ENCODE results near the gene ZAP70.
A peak's percentile ranks its signal among the peaks of the same experiment; 100 is the strongest.

Gene ZAP70

GRCh38 chr2:97718051-97718882 is 4.9 kb downstream of the ZAP70 start:
- DNase-seq (peak; percentile 75), ATAC-seq (peak; percentile 62)
- H3K9me3 Mint-ChIP-seq: no peaks in the 10 kb centered on the region
- peak overlapping the region; percentile 97 for H3K4me3 Mint-ChIP-seq
- H3K27ac Mint-ChIP-seq: peak overlapping the region; percentile 100
- H3K27me3 Mint-ChIP-seq: peaks cover under 1% of the 10 kb centered on the region
- peaks cover 75% of the 10 kb centered on the region for H3K36me3 Mint-ChIP-seq (ENCODE audit: low read depth)
- peaks cover 88% of the 10 kb centered on the region for H3K4me1 Mint-ChIP-seq

GRCh38 chr2:97718942-97719341 is 5.6 kb downstream of the ZAP70 start:
- H3K36me3 Mint-ChIP-seq (ENCODE audit: low read depth): peaks cover 74% of the 10 kb centered on the region
- peak; percentile 22 for ATAC-seq
- H3K27me3 Mint-ChIP-seq: no peaks in the 10 kb centered on the region
- peak overlapping the region; percentile 100 for H3K27ac Mint-ChIP-seq
- peak; percentile 35 for DNase-seq
- no peaks in the 10 kb centered on the region for H3K9me3 Mint-ChIP-seq
- H3K4me3 Mint-ChIP-seq: peak overlapping the region; percentile 97
- H3K4me1 Mint-ChIP-seq: peaks cover 87% of the 10 kb centered on the region

GRCh38 chr2:97719362-97720155 is 6.2 kb downstream of the ZAP70 start:
- Mint-ChIP-seq H3K27me3 (no peaks in the 10 kb centered on the region), H3K36me3 (ENCODE audit: low read depth) (peaks cover 70% of the 10 kb centered on the region), H3K4me1 (peaks cover 87% of the 10 kb centered on the region), H3K9me3 (no peaks in the 10 kb centered on the region), H3K4me3 (peak overlapping the region; percentile 97), H3K27ac (peak overlapping the region; percentile 100)
- ATAC-seq: no peak
- no peak for DNase-seq

- Mint-ChIP-seq H3K27ac (peak overlapping the region; percentile 89), H3K27me3 (no peaks in the 10 kb centered on the region), H3K36me3 (ENCODE audit: low read depth) (peaks cover 68% of the 10 kb centered on the region), H3K9me3 (no peaks in the 10 kb centered on the region), H3K4me3 (peak overlapping the region; percentile 27), H3K4me1 (peaks cover 86% of the 10 kb centered on the region)
- DNase-seq (no peak), ATAC-seq (no peak)
These were observed 7.4 kb downstream of the ZAP70 start for GRCh38 chr2:97720746-97721145.

- Mint-ChIP-seq H3K36me3 (ENCODE audit: low read depth) (peaks cover 72% of the 10 kb centered on the region), H3K4me3 (no peak overlapping the region), H3K27me3 (no peaks in the 10 kb centered on the region), H3K9me3 (no peaks in the 10 kb centered on the region), H3K4me1 (peaks cover 88% of the 10 kb centered on the region), H3K27ac (no peak overlapping the region)
- DNase-seq (no peak), ATAC-seq (no peak)
These were observed 8.9 kb downstream of the ZAP70 start for GRCh38 chr2:97722227-97722626.

- H3K36me3 Mint-ChIP-seq (ENCODE audit: low read depth): peaks cover 76% of the 10 kb centered on the region
These were observed 10.0 kb downstream of the ZAP70 start for GRCh38 chr2:97723156-97724072.

GRCh38 chr2:97724073-97724410 is 10.7 kb downstream of the ZAP70 start:
- Mint-ChIP-seq H3K27me3 (no peaks in the 10 kb centered on the region), H3K36me3 (ENCODE audit: low read depth) (peaks cover 76% of the 10 kb centered on the region), H3K27ac (no peak overlapping the region), H3K9me3 (no peaks in the 10 kb centered on the region), H3K4me3 (no peak overlapping the region), H3K4me1 (peaks cover 89% of the 10 kb centered on the region)
- ATAC-seq (no peak), DNase-seq (no peak)

More at GRCh38 chr2:97723156-97724072, 10.0 kb downstream of the ZAP70 start:
- H3K4me1 Mint-ChIP-seq: peaks cover 89% of the 10 kb centered on the region
- H3K4me3 Mint-ChIP-seq: no peak overlapping the region
- no peaks in the 10 kb centered on the region for H3K27me3 Mint-ChIP-seq
- no peaks in the 10 kb centered on the region for H3K9me3 Mint-ChIP-seq
- no peak for ATAC-seq
- H3K27ac Mint-ChIP-seq: no peak overlapping the region
- no peak for DNase-seq

- ATAC-seq: no peak
- no peak for DNase-seq
- Mint-ChIP-seq H3K27me3 (no peaks in the 10 kb centered on the region), H3K36me3 (ENCODE audit: low read depth) (peaks cover 77% of the 10 kb centered on the region), H3K27ac (no peak overlapping the region), H3K4me3 (no peak overlapping the region), H3K9me3 (no peaks in the 10 kb centered on the region), H3K4me1 (peaks cover 89% of the 10 kb centered on the region)
These were observed 11.1 kb downstream of the ZAP70 start for GRCh38 chr2:97724501-97724900.

GRCh38 chr2:97724946-97725688 is 11.7 kb downstream of the ZAP70 start:
- DNase-seq (no peak), ATAC-seq (no peak)
- Mint-ChIP-seq H3K27ac (peak overlapping the region; percentile 30), H3K9me3 (no peaks in the 10 kb centered on the region), H3K36me3 (ENCODE audit: low read depth) (peaks cover 78% of the 10 kb centered on the region), H3K4me1 (peaks cover 86% of the 10 kb centered on the region), H3K27me3 (no peaks in the 10 kb centered on the region), H3K4me3 (no peak overlapping the region)

- Mint-ChIP-seq H3K4me1 (peaks cover 79% of the 10 kb centered on the region), H3K9me3 (no peaks in the 10 kb centered on the region), H3K27me3 (no peaks in the 10 kb centered on the region), H3K4me3 (no peak overlapping the region), H3K27ac (peak overlapping the region; percentile 30), H3K36me3 (ENCODE audit: low read depth) (peaks cover 79% of the 10 kb centered on the region)
- ATAC-seq (no peak), DNase-seq (no peak)
These were observed 13.1 kb downstream of the ZAP70 start for GRCh38 chr2:97726261-97727064.

GRCh38 chr2:97727296-97727695 is 13.9 kb downstream of the ZAP70 start:
- H3K36me3 Mint-ChIP-seq (ENCODE audit: low read depth): peaks cover 81% of the 10 kb centered on the region
- no peak for DNase-seq
- H3K27ac Mint-ChIP-seq: peak overlapping the region; percentile 64
- H3K27me3 Mint-ChIP-seq: no peaks in the 10 kb centered on the region
- H3K4me1 Mint-ChIP-seq: peaks cover 77% of the 10 kb centered on the region
- H3K9me3 Mint-ChIP-seq: no peaks in the 10 kb centered on the region
- H3K4me3 Mint-ChIP-seq: no peak overlapping the region
- ATAC-seq: no peak

GRCh38 chr2:97728091-97728731 is 14.8 kb downstream of the ZAP70 start:
- Mint-ChIP-seq H3K27ac (peak overlapping the region; percentile 64), H3K27me3 (no peaks in the 10 kb centered on the region), H3K4me1 (peaks cover 70% of the 10 kb centered on the region), H3K4me3 (peak overlapping the region; percentile 2), H3K9me3 (no peaks in the 10 kb centered on the region), H3K36me3 (ENCODE audit: low read depth) (peaks cover 79% of the 10 kb centered on the region)
- peak; percentile 83 for ATAC-seq
- peak; percentile 42 for DNase-seq

GRCh38 chr2:97730245-97730644 is 16.9 kb downstream of the ZAP70 start:
- no peaks in the 10 kb centered on the region for H3K9me3 Mint-ChIP-seq
- DNase-seq: no peak
- ATAC-seq: no peak
- peak overlapping the region; percentile 67 for H3K27ac Mint-ChIP-seq
- H3K36me3 Mint-ChIP-seq (ENCODE audit: low read depth): peaks cover 74% of the 10 kb centered on the region
- H3K4me1 Mint-ChIP-seq: peaks cover 57% of the 10 kb centered on the region
- H3K27me3 Mint-ChIP-seq: no peaks in the 10 kb centered on the region
- H3K4me3 Mint-ChIP-seq: no peak overlapping the region
